Subcutaneous adipose tissue (tissue), 4 donors: ENCODE data around the gene AQP10. TPM values are rescaled to one million over a fixed set of nuclear protein-coding genes. Genes with fewer than 3 reads are reported as not detected.

Experiments
- total RNA-seq, 4 donors: library from RNA; depleted of rRNA; stranded (reverse); fragments of >200 nt; gene quantifications; one replicate each; pipeline ENCODE4 v1.1.0, GENCODE V29; 2016
- TF ChIP-seq, protein P1 (sequence below): fragments of 450-650 bp; IDR thresholded peaks from one replicate; pipeline ENCODE4 v1.5.1; 2016; ENCODE audit warnings: low read depth, mild to moderate bottlenecking, control low read depth, antibody characterized with exemption, moderate library complexity

AQP10 gene
- total RNA-seq, 4 donors from 2014 or later: not detected

GRCh38 chr1:154337253-154337894, 16.5 kb downstream of the AQP10 start:
- TF ChIP-seq, protein P1, sequence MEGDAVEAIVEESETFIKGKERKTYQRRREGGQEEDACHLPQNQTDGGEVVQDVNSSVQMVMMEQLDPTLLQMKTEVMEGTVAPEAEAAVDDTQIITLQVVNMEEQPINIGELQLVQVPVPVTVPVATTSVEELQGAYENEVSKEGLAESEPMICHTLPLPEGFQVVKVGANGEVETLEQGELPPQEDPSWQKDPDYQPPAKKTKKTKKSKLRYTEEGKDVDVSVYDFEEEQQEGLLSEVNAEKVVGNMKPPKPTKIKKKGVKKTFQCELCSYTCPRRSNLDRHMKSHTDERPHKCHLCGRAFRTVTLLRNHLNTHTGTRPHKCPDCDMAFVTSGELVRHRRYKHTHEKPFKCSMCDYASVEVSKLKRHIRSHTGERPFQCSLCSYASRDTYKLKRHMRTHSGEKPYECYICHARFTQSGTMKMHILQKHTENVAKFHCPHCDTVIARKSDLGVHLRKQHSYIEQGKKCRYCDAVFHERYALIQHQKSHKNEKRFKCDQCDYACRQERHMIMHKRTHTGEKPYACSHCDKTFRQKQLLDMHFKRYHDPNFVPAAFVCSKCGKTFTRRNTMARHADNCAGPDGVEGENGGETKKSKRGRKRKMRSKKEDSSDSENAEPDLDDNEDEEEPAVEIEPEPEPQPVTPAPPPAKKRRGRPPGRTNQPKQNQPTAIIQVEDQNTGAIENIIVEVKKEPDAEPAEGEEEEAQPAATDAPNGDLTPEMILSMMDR: no peak

GRCh38 chr1:154338875-154339274, 18.0 kb downstream of the AQP10 start:
- TF ChIP-seq, protein P1: no peak

DNA sequence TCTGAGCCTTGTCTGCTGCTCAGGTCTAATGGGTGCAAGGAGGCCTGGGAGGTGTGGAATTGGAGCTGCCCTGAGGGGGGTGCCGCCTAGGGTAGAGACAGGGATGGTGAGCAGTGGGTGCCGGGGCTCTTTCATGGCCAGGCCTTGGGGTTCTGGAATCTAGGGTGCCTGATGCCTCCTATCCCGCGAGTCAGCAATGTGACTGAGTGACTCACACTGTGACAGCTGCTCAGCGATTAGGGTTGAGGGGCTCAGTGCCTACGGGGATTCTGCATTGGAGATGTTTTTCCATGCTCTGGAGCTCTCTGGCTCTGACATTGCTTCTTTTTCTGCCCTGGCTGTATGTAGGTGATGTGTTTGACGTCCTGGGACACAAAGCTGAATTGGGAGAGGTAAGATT, 21.2 kb downstream of the AQP10 start:
- TF ChIP-seq, protein P1: no peak

DNA sequence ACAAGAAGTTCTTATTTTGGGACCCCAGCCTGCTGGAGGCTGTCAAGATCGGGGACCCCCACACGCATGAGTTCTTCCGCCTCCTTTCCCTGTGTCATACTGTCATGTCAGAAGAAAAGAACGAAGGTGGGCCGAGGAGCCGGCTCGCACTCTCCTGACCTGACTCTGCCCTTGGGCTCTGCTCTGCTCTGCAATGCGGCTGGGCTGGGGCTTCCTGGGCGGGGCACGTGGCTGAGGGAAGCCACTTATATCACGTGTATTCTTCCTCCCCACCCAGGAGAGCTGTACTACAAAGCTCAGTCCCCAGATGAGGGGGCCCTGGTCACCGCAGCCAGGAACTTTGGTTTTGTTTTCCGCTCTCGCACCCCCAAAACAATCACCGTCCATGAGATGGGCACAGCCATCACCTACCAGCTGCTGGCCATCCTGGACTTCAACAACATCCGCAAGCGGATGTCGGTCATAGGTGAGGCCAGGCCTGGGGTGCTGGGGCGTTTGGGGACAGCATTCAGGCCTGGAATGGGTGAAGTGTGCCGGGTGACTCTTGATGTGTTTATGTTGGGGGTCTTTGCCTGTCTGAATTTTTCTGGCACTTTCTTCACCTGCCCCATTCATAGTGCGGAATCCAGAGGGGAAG, 22.1 kb downstream of the AQP10 start:
- TF ChIP-seq, protein P1: no peak

GRCh38 chr1:154344977-154345837, 24.3 kb downstream of the AQP10 start:
- TF ChIP-seq, protein P1: no peak

DNA sequence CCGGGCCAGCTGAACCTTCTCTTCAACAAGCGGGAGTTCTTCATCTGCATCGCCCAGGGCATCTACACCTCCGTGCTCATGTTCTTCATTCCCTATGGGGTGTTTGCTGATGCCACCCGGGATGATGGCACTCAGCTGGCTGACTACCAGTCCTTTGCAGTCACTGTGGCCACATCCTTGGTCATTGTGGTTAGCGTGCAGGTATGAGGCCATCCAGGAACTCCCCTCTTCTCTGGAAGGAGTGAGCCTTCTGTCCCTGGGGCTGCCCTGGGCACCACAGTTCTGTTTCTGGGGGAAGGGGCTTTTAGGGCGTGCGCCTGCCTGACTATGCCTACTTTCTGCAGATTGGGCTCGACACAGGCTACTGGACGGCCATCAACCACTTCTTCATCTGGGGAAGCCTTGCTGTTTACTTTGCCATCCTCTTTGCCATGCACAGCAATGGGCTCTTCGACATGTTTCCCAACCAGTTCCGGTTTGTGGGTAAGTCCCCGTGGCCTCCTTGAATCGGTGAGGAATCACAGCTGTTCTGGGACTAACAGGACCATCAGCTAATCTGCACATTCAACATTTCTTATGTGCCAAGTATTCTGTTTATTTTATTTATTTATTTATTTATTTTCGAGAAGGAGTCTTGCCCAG, 25.5 kb downstream of the AQP10 start:
- TF ChIP-seq, protein P1: no peak
